Stomach (tissue), 4 donors: Measurements from ENCODE around the gene DLG2.

Experiments
- POLR2A ChIP-seq, 4 donors: fragments of 450-650 bp; IDR thresholded peaks; one replicate each; pipeline ENCODE4 v1.6.1; 2016; ENCODE audit warnings: antibody characterized with exemption in 4 of 4, control low read depth in 2 of 4, mild to moderate bottlenecking in 1 of 4, moderate library complexity in 1 of 4
- TF ChIP-seq, protein P1 (sequence below), 7 experiments: fragments of 450-650 bp in 4 of 7; fragments of 200-600 bp in 3 of 7; sonication (generic) in 3 of 7; IDR thresholded peaks; one replicate each; pipeline ENCODE4 v1.5.1; 2016 to 2019; ENCODE audit warnings: antibody characterized with exemption in 7 of 7, control low read depth in 2 of 7, mild to moderate bottlenecking in 1 of 7

DNA sequence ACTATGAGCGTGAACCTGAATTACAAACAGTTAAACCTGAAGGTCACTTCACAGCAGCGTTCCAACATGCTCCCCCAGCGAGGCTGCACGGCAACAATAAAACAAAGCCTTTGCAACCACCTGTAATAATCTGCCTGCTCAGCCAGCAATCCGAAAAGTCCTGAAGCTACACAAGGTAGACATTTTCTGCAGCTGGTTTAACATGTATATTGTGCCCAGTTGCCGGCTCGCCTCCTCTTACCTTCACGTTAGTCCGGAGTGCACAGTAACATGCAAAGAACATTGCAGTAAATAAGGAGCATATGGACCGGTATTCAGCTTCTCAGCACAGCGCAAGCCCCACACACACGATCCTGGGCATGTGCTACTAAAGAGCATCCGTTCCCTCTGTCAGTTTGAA lies 704.3 kb downstream of the DLG2 start:
- TF ChIP-seq, protein P1, sequence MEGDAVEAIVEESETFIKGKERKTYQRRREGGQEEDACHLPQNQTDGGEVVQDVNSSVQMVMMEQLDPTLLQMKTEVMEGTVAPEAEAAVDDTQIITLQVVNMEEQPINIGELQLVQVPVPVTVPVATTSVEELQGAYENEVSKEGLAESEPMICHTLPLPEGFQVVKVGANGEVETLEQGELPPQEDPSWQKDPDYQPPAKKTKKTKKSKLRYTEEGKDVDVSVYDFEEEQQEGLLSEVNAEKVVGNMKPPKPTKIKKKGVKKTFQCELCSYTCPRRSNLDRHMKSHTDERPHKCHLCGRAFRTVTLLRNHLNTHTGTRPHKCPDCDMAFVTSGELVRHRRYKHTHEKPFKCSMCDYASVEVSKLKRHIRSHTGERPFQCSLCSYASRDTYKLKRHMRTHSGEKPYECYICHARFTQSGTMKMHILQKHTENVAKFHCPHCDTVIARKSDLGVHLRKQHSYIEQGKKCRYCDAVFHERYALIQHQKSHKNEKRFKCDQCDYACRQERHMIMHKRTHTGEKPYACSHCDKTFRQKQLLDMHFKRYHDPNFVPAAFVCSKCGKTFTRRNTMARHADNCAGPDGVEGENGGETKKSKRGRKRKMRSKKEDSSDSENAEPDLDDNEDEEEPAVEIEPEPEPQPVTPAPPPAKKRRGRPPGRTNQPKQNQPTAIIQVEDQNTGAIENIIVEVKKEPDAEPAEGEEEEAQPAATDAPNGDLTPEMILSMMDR (IDR thresholded peaks at IDR 0.05), result no peak
- TF ChIP-seq POLR2A (IDR thresholded peaks at IDR 0.05), result no peak
